ENCODE data around the gene SPAG7.

SPAG7 gene

GRCh38 chr17:4972322-4972721 is 4.7 kb upstream of the SPAG7 start:
- H3K9me3 ChIP-seq (ENCODE audit: severe bottlenecking), result no peaks in the 10 kb centered on the region
- no peak for DNase-seq
- no peaks in the 10 kb centered on the region for H3K27me3 ChIP-seq (ENCODE audit: insufficient read depth, low read depth, severe bottlenecking)
- TF ChIP-seq CTCF (IDR thresholded peaks at IDR 0.05; ENCODE audit: low read depth, low read length), result no peak
- no peak overlapping the region for H3K4me3 ChIP-seq (ENCODE audit: low read depth, low read length)
- no peak overlapping the region for H3K27ac ChIP-seq
- H3K36me3 ChIP-seq, result peaks cover 59% of the 10 kb centered on the region

DNA sequence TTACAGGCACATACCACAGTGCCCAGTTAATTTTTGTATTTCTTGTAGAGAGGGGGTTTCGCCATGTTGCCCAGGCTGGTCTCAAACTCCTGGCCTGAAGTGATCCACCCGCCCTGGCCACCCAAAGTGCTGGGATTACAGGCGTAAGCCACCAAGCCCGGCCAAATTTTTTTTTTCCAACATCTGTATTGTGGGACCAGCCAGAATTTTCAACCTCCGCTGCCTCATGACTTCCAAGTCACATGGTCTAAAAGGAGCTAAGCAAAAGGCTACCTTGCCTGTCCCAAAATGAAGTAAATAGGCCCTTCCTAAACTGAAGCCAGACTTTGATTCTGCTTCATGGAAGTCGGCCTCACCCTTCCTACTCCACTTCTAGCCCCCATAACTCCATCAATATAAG is 4.2 kb upstream of the SPAG7 start:
- H3K36me3 ChIP-seq, result peaks cover 54% of the 10 kb centered on the region
- no peaks in the 10 kb centered on the region for H3K27me3 ChIP-seq (ENCODE audit: insufficient read depth, low read depth, severe bottlenecking)
- no peak for TF ChIP-seq CTCF (IDR thresholded peaks at IDR 0.05; ENCODE audit: low read depth, low read length)
- no peaks in the 10 kb centered on the region for H3K9me3 ChIP-seq (ENCODE audit: severe bottlenecking)
- H3K4me3 ChIP-seq (ENCODE audit: low read depth, low read length), result no peak overlapping the region
- no peak overlapping the region for H3K27ac ChIP-seq
- DNase-seq, result no peak

DNA sequence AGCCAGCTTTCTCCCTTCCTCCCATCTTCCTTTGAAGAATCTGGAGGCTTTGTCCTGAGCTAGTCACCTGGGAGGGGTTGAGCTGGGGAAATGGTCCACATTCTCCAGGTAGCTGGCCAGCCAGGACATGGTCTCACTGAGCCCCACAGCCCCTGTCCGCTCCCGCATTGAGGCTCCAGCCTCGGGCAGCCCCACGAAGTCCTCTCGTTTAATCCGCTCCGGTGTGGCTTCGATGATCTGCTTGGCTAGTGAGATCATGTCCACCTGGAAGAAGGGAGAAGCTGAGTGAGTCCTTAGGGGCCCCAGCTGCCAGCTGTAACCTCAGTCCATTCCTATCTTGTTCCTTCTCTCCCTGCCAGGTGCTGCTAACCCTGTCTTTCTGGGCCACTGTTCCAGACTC is 2.7 kb upstream of the SPAG7 start:
- Histone ChIP-seq H3K27ac (peak overlapping the region; percentile 91), H3K4me3 (ENCODE audit: low read depth, low read length) (no peak overlapping the region), H3K9me3 (ENCODE audit: severe bottlenecking) (no peaks in the 10 kb centered on the region), H3K27me3 (ENCODE audit: insufficient read depth, low read depth, severe bottlenecking) (no peaks in the 10 kb centered on the region), H3K36me3 (peaks cover 47% of the 10 kb centered on the region)
- DNase-seq, result peak; percentile 65
- no peak for TF ChIP-seq CTCF (IDR thresholded peaks at IDR 0.05; ENCODE audit: low read depth, low read length)

GRCh38 chr17:4969551-4970173 is 2.0 kb upstream of the SPAG7 start:
- no peak for TF ChIP-seq CTCF (IDR thresholded peaks at IDR 0.05; ENCODE audit: low read depth, low read length)
- peaks cover 45% of the 10 kb centered on the region for H3K36me3 ChIP-seq
- H3K4me3 ChIP-seq (ENCODE audit: low read depth, low read length), result no peak overlapping the region

GRCh38 chr17:4969047-4969550 is 1.5 kb upstream of the SPAG7 start:
- Histone ChIP-seq H3K27me3 (ENCODE audit: insufficient read depth, low read depth, severe bottlenecking) (no peaks in the 10 kb centered on the region), H3K36me3 (peaks cover 43% of the 10 kb centered on the region), H3K9me3 (ENCODE audit: severe bottlenecking) (no peaks in the 10 kb centered on the region), H3K27ac (peak overlapping the region; percentile 91), H3K4me3 (ENCODE audit: low read depth, low read length) (no peak overlapping the region)
- no peak for TF ChIP-seq CTCF (IDR thresholded peaks at IDR 0.05; ENCODE audit: low read depth, low read length)
- peak; percentile 22 for DNase-seq

More at GRCh38 chr17:4969551-4970173, 2.0 kb upstream of the SPAG7 start:
- Histone ChIP-seq H3K27ac (peak overlapping the region; percentile 91), H3K9me3 (ENCODE audit: severe bottlenecking) (no peaks in the 10 kb centered on the region), H3K27me3 (ENCODE audit: insufficient read depth, low read depth, severe bottlenecking) (no peaks in the 10 kb centered on the region)
- DNase-seq, result no peak
